Lung (tissue), 12 donors: ENCODE results near the gene ZNF236. TPM values are rescaled to one million over a fixed set of nuclear protein-coding genes. Genes with fewer than 3 reads are reported as not detected.

Source experiments
- ATAC-seq: fragments of 200-7000 bp; cut with Tn5 transposase; one replicate; pipeline ENCODE4 v1.9.1; 2020; ENCODE audit warnings: moderate number of reproducible peaks; ENCODE audit not compliant: insufficient read depth, low FRiP score
- DNase-seq, 3 donors: peaks; one replicate each; pipeline ENCODE4 v3.0.0-alpha.2; 2013 to 2017
- H3K27ac ChIP-seq, 2 donors: one replicate each; pipeline ENCODE4 v1.5.1; 2013; ENCODE audit warnings: mild to moderate bottlenecking in 2 of 2, moderate library complexity in 2 of 2, control low read depth in 1 of 2, inconsistent platforms in 1 of 2, low read depth in 1 of 2, low read length in 1 of 2
- H3K27me3 ChIP-seq, 3 donors: one replicate each; pipeline ENCODE4 v1.5.1; 2013; ENCODE audit warnings: low read length in 2 of 3; ENCODE audit not compliant: control insufficient read depth in 3 of 3, insufficient read depth in 3 of 3
- H3K36me3 ChIP-seq, 4 donors: one replicate each; pipeline ENCODE4 v1.5.1; 2013; ENCODE audit warnings: low read length in 4 of 4, mild to moderate bottlenecking in 1 of 4, moderate library complexity in 1 of 4; ENCODE audit not compliant: control insufficient read depth in 4 of 4, insufficient read depth in 4 of 4
- H3K4me1 ChIP-seq, 5 donors: one replicate each; pipeline ENCODE4 v1.5.1; 2013; ENCODE audit warnings: low read length in 5 of 5, mild to moderate bottlenecking in 2 of 5, moderate library complexity in 1 of 5; ENCODE audit not compliant: control insufficient read depth in 5 of 5, insufficient read depth in 5 of 5
- H3K4me3 ChIP-seq: one replicate; pipeline ENCODE4 v1.5.1; 2013; ENCODE audit warnings: mild to moderate bottlenecking, control low read depth, moderate library complexity
- H3K9ac ChIP-seq, 2 donors: one replicate each; pipeline ENCODE4 v1.5.1; 2013; ENCODE audit warnings: low read length in 2 of 2, control low read depth in 1 of 2; ENCODE audit not compliant: insufficient read depth in 1 of 2
- H3K9me3 ChIP-seq, 4 donors: one replicate each; pipeline ENCODE4 v1.5.1; 2013; ENCODE audit warnings: low read length in 3 of 4, mild to moderate bottlenecking in 1 of 4, moderate library complexity in 1 of 4; ENCODE audit not compliant: control insufficient read depth in 4 of 4, insufficient read depth in 3 of 4
- CTCF ChIP-seq: IDR thresholded peaks from 2 replicates; pipeline ENCODE4 v1.5.1; 2012; ENCODE audit warnings: mild to moderate bottlenecking; ENCODE audit errors: control extremely low read depth, extremely low read depth
- WGBS, 2 donors: extraction: QIAGEN DNeasy Blood & Tissue Kit; methylation state at CpG; one replicate each; pipeline ENCODE4 v1.1.7; 2013; 5-methylcytosine and 5-hydroxymethylcytosine counted together
- polyA plus RNA-seq, 2 donors: library from polyadenylated mRNA; stranded (reverse); fragments of 200-250 nt; gene quantifications; one replicate each; pipeline ENCODE4 v1.2.1, GENCODE V29; 2013
- total RNA-seq, 2 donors: library from RNA; depleted of rRNA in 1 of 2; stranded (reverse); fragments of >200 nt in 1 of 2; gene quantifications; one replicate each; pipeline ENCODE4 v1.2.1, GENCODE V29; 2014 to 2021
- donor health status: control.
- donor health status: control.
- donor health status: Bipolar disorder and iron deficiency.
- donor health status: healthy.
- donor health status: DM: yes; HTN: yes; CAD: no.

ZNF236 gene
- total and polyA plus RNA-seq, 4 donors, result 2.4 to 23.1 (median 8.8) TPM

- Histone ChIP-seq H3K4me3 (no peak overlapping the region), H3K36me3 (no peaks in the 10 kb centered on the region), H3K27me3 (no peaks in the 10 kb centered on the region), H3K4me1 (peaks cover 0 to 12% (median 6%) of the 10 kb centered on the region in 5 donors), H3K27ac (no peak overlapping the region), H3K9ac (no peak overlapping the region), H3K9me3 (no peaks in the 10 kb centered on the region)
- peak; percentile 82 to 85 (median 83) for DNase-seq
- TF ChIP-seq CTCF, result peak; percentile 78
- peak; percentile 93 for ATAC-seq
- WGBS, 2 donors, result 16 to 18% methylated on average over 14 to 15 of the region's 15 CpGs
Observed at GRCh38 chr18:76982841-76983583, 160.7 kb downstream of the ZNF236 start.

GRCh38 chr18:76983613-76984051 lies 161.3 kb downstream of the ZNF236 start:
- Histone ChIP-seq H3K4me3 (no peak overlapping the region), H3K9me3 (no peaks in the 10 kb centered on the region), H3K4me1 (peaks cover 0 to 9% (median 6%) of the 10 kb centered on the region in 5 donors), H3K36me3 (no peaks in the 10 kb centered on the region), H3K27me3 (no peaks in the 10 kb centered on the region), H3K27ac (no peak overlapping the region), H3K9ac (no peak overlapping the region)
- ATAC-seq (no peak), DNase-seq (no peak)
- WGBS, 2 donors, result 59 to 74% methylated on average over 9 to 10 of the region's 10 CpGs
- TF ChIP-seq CTCF, result no peak

GRCh38 chr18:76984193-76985155 lies 162.1 kb downstream of the ZNF236 start:
- H3K4me3 ChIP-seq, result no peak overlapping the region
- no peak for DNase-seq
- no peak for ATAC-seq
- no peaks in the 10 kb centered on the region for H3K36me3 ChIP-seq
- no peak for TF ChIP-seq CTCF
- WGBS, 2 donors, result 95 to 97% methylated on average over 40 of the region's 40 CpGs
- H3K9ac ChIP-seq, result no peak overlapping the region
- H3K4me1 ChIP-seq, result peaks cover 0 to 9% (median 6%) of the 10 kb centered on the region in 5 donors
- H3K27ac ChIP-seq, result no peak overlapping the region
- no peaks in the 10 kb centered on the region for H3K27me3 ChIP-seq
- H3K9me3 ChIP-seq, result no peaks in the 10 kb centered on the region
